Caki2 (cell line): ENCODE results near the gene TYMS. TPM values are rescaled to one million over a fixed set of nuclear protein-coding genes. Genes with fewer than 3 reads are reported as not detected.

Source experiments
- total RNA-seq: library from RNA; depleted of rRNA; stranded (reverse); fragments of >200 nt; shearing (Covaris generic); gene quantifications from 2 replicates; pipeline ENCODE4 v1.2.3, GENCODE V29; 2014; ENCODE audit warnings: low replicate concordance; rRNA removed

The TYMS gene
- total RNA-seq, 1 experiment from 2014 or later = 173 TPM

Other genes starting within 250 kb of the TYMS start
- gene COLEC12, start 157.0 kb upstream of the TYMS start, total RNA-seq = 0.57 TPM in 1 of 2 replicates, not detected in the other
- not detected in 2 replicates for gene CETN1, start 77.3 kb upstream of the TYMS start, total RNA-seq
- not detected in 2 replicates for gene CLUL1, start 60.7 kb upstream of the TYMS start, total RNA-seq
- gene ENOSF1, start 55.0 kb downstream of the TYMS start, total RNA-seq = 77.6 and 79.1 TPM in 2 replicates
- 18.0 and 43.0 TPM in 2 replicates for gene YES1, start 154.6 kb downstream of the TYMS start, total RNA-seq
- not detected in 2 replicates for gene ADCYAP1, start 247.2 kb downstream of the TYMS start, total RNA-seq